Esophagus squamous epithelium (tissue), 4 donors: Measurements from ENCODE around the gene DHX30.

Experiments
- POLR2A ChIP-seq, 4 donors: fragments of 450-650 bp; IDR thresholded peaks; one replicate each; pipeline ENCODE4 v1.6.1; 2017; ENCODE audit warnings: antibody characterized with exemption in 4 of 4, mild to moderate bottlenecking in 4 of 4, moderate library complexity in 3 of 4
- TF ChIP-seq, protein P1 (sequence below), 6 experiments: fragments of 450-650 bp in 4 of 6; fragments of 200-600 bp in 2 of 6; sonication (generic) in 2 of 6; IDR thresholded peaks; one replicate each; pipeline ENCODE4 v1.5.1; 2016 to 2019; ENCODE audit warnings: antibody characterized with exemption in 6 of 6, mild to moderate bottlenecking in 4 of 6, moderate library complexity in 4 of 6

DNA sequence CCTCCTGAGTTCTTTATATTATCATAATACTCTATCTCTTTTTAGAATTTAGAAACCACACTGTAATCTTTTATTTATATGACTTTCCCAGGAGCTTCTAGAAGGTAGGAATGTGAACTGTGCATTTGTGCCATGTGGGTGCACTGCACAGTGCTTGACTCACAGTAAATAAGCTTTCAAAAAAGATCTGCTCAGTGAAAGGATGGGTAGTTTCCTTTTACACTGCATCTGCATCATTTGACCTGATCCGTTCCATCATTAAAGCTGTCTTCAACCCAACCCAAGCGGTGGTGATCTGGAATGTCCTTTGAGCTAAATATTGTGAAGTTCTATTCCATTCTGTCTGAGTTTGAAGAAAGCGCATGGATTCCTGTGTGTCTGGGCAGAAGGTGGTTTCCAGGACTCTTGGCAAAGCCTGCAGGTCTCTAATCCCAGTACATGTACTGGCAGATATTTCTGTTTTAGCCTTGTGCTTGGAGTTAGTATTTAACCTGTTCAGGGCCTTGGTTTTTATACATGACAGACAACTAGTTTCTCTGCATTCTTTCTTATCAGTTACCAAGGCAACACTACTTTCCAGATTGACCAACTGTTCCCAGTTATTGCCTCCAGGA is 96.7 kb downstream of the DHX30 start:
- TF ChIP-seq, protein P1, sequence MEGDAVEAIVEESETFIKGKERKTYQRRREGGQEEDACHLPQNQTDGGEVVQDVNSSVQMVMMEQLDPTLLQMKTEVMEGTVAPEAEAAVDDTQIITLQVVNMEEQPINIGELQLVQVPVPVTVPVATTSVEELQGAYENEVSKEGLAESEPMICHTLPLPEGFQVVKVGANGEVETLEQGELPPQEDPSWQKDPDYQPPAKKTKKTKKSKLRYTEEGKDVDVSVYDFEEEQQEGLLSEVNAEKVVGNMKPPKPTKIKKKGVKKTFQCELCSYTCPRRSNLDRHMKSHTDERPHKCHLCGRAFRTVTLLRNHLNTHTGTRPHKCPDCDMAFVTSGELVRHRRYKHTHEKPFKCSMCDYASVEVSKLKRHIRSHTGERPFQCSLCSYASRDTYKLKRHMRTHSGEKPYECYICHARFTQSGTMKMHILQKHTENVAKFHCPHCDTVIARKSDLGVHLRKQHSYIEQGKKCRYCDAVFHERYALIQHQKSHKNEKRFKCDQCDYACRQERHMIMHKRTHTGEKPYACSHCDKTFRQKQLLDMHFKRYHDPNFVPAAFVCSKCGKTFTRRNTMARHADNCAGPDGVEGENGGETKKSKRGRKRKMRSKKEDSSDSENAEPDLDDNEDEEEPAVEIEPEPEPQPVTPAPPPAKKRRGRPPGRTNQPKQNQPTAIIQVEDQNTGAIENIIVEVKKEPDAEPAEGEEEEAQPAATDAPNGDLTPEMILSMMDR (IDR thresholded peaks at IDR 0.05) = no peak
- no peak for TF ChIP-seq POLR2A (IDR thresholded peaks at IDR 0.05)
